Endothelial cell of umbilical vein (primary cell): ENCODE data around the gene LMNA. TPM values are rescaled to one million over a fixed set of nuclear protein-coding genes. Genes with fewer than 3 reads are reported as not detected.

Experiments used
- BruUV-seq: library from RNA; stranded (reverse); fragments of 400-500 nt; replicated peaks from 2 replicates; lab custom pipeline; 2021; lab: Mats Ljungman, UMichigan
- CTCF ChIA-PET: fragments of 300-600, 350-600 bp; sonication (Branson Sonifier 250); formaldehyde crosslinking; loops from one replicate; lab custom pipeline; 2021; ENCODE audit warnings: antibody characterized with exemption, inconsistent platforms; lab: Charles Lee
- POLR2A ChIA-PET: fragments of 300-600, 350-600 bp; sonication (Branson Sonifier 250); formaldehyde crosslinking; loops from one replicate; lab custom pipeline; 2021; ENCODE audit warnings: antibody characterized with exemption, inconsistent platforms; lab: Charles Lee
- DNase-seq: peaks from one replicate; pipeline ENCODE4 v3.0.0-alpha.2; 2011; ENCODE audit warnings: low read depth, low spot score
- FAIRE-seq: peaks from 2 replicates; lab custom pipeline; 2011; peaks lifted over from hg19 to GRCh38; lab: Jason Lieb, UNC
- H2AFZ ChIP-seq: 2 replicates; pipeline ENCODE4 v1.6.0; 2012; ENCODE audit warnings: low read depth, low read length, control low read depth, inconsistent platforms
- H3K27ac ChIP-seq: 2 replicates; pipeline ENCODE4 v1.5.1; 2011; ENCODE audit warnings: low read depth, mild to moderate bottlenecking, control low read depth, low read length, moderate library complexity; ENCODE audit not compliant: insufficient read depth
- H3K27me3 ChIP-seq, 2 experiments: 2 replicates each; pipeline versions ENCODE4 v1.6.0 to v1.6.1; 2011; ENCODE audit warnings: low read length in 2 of 2, mixed read lengths in 1 of 2; ENCODE audit not compliant: control insufficient read depth in 2 of 2, insufficient read depth in 2 of 2
- H3K36me3 ChIP-seq, 2 experiments: 2 replicates in 1 of 2; 3 replicates in 1 of 2; pipeline ENCODE4 v1.5.1; 2011; ENCODE audit warnings: low read length in 2 of 2, mild to moderate bottlenecking in 1 of 2, moderate library complexity in 1 of 2; ENCODE audit not compliant: control insufficient read depth in 2 of 2, insufficient read depth in 2 of 2; ENCODE audit errors: extremely low read depth in 1 of 2
- H3K4me1 ChIP-seq: 3 replicates; pipeline ENCODE4 v1.5.1; 2011; ENCODE audit warnings: mild to moderate bottlenecking, low read length; ENCODE audit not compliant: control insufficient read depth, insufficient read depth; ENCODE audit errors: extremely low read depth
- H3K4me2 ChIP-seq: 2 replicates; pipeline ENCODE4 v1.6.1; 2011; ENCODE audit warnings: low read length, control low read depth, mixed read lengths; ENCODE audit not compliant: insufficient read depth
- H3K4me3 ChIP-seq, 3 experiments: fragments of 200-600 bp in 1 of 3; sonication (generic), shearing (Covaris generic) in 1 of 3; replicated peaks in 1 of 3; 2 replicates each; pipeline ENCODE4 v1.5.1; 2011 to 2016; ENCODE audit warnings: control low read depth in 3 of 3, low read length in 3 of 3, mild to moderate bottlenecking in 2 of 3, inconsistent platforms in 1 of 3, low read depth in 1 of 3, moderate library complexity in 1 of 3; ENCODE audit not compliant: insufficient read depth in 1 of 3
- H3K79me2 ChIP-seq: 2 replicates; pipeline ENCODE4 v1.6.0; 2012; ENCODE audit warnings: low read length, inconsistent platforms; ENCODE audit not compliant: control insufficient read depth, insufficient read depth
- H3K9ac ChIP-seq: replicated peaks from 2 replicates; pipeline ENCODE3; 2011; ENCODE audit warnings: low read length, control low read depth; ENCODE audit not compliant: insufficient read depth; ENCODE audit errors: extremely low read depth
- H3K9me1 ChIP-seq: replicated peaks from 3 replicates; pipeline ENCODE4 v1.6.0; 2011; ENCODE audit warnings: mild to moderate bottlenecking, low read length; ENCODE audit not compliant: control insufficient read depth, insufficient read depth; ENCODE audit errors: extremely low read depth
- H3K9me3 ChIP-seq: replicated peaks from 2 replicates; pipeline ENCODE4 v1.5.1; 2012; ENCODE audit warnings: low read length, inconsistent platforms; ENCODE audit not compliant: control insufficient read depth, insufficient read depth
- H4K20me1 ChIP-seq: replicated peaks from 2 replicates; pipeline ENCODE3; 2011; ENCODE audit warnings: mild to moderate bottlenecking, low read length; ENCODE audit not compliant: control insufficient read depth, insufficient read depth; ENCODE audit errors: extremely low read depth
- EZH2 ChIP-seq: IDR thresholded peaks from 2 replicates; pipeline ENCODE4 v1.6.1; 2012; ENCODE audit warnings: borderline replicate concordance, low read depth, mild to moderate bottlenecking, moderate library complexity, low read length, inconsistent platforms; ENCODE audit not compliant: severe bottlenecking
- FOS ChIP-seq: IDR thresholded peaks from 2 replicates; pipeline ENCODE4 v1.6.1; 2011; ENCODE audit warnings: mild to moderate bottlenecking, low read length, moderate library complexity, borderline replicate concordance; ENCODE audit not compliant: insufficient read depth
- GATA2 ChIP-seq: IDR thresholded peaks from 2 replicates; pipeline ENCODE4 v1.7.0; 2011; ENCODE audit warnings: low read depth, mild to moderate bottlenecking, moderate library complexity, mixed read lengths, low read length; ENCODE audit not compliant: insufficient read length, insufficient read depth
- JUN ChIP-seq: IDR thresholded peaks from 2 replicates; pipeline ENCODE4 v1.6.1; 2011; ENCODE audit warnings: borderline replicate concordance, low read depth; ENCODE audit not compliant: insufficient read length, insufficient read depth
- MYC ChIP-seq: IDR thresholded peaks from one replicate; pipeline ENCODE4 v1.6.1; 2011; ENCODE audit warnings: mild to moderate bottlenecking, low read depth, low read length
- POLR2A ChIP-seq: IDR thresholded peaks from 2 replicates; pipeline ENCODE4 v1.6.1; 2012; ENCODE audit warnings: low read depth, mild to moderate bottlenecking, control low read depth, low read length
- POLR2AphosphoS5 ChIP-seq: IDR thresholded peaks from 2 replicates; pipeline ENCODE4 v1.6.1; 2012; ENCODE audit warnings: low read depth, mild to moderate bottlenecking, control low read depth, low read length, moderate library complexity; ENCODE audit not compliant: insufficient read depth
- dilution Hi-C: fragments of 300-500 bp; cut with MboI; formaldehyde crosslinking; loops from one replicate; pipeline ENCODE4 v1.15.0; 2019; ENCODE audit warnings: low sequenced_read_pairs; ENCODE audit not compliant: extremely low pct_ligation_motif_present
- intact Hi-C: fragments of 100-400 bp; cut with micrococcal nuclease; formaldehyde crosslinking; loops from one replicate; pipeline ENCODE4 v1.10.0; 2022
- polyA plus RNA-seq, 4 experiments: library from polyadenylated mRNA; depleted of rRNA in 3 of 4; stranded (reverse) in 3 of 4; unstranded in 1 of 4; fragments of >200 nt; gene quantifications; 2 replicates each; pipeline versions ENCODE4 v1.2.1 to v1.2.3, GENCODE V29; 2011 to 2012; ENCODE audit warnings: missing spikeins in 1 of 4
- total RNA-seq: library from RNA; stranded (reverse); gene quantifications from 2 replicates; pipeline ENCODE4 v1.2.3, GENCODE V29; 2021
- TF ChIP-seq, protein P1 (sequence below): IDR thresholded peaks from 2 replicates; pipeline ENCODE4 v1.6.1; 2011; ENCODE audit not compliant: insufficient read depth, insufficient read length
- TF ChIP-seq, protein P2 (sequence below), 2 donors: IDR thresholded peaks; 1 replicate in 1 of 2; 2 replicates in 1 of 2; pipeline ENCODE4 v1.5.1; 2011; ENCODE audit warnings: low read length in 2 of 2, mild to moderate bottlenecking in 2 of 2, moderate library complexity in 2 of 2, control low read depth in 1 of 2, inconsistent platforms in 1 of 2, low read depth in 1 of 2; ENCODE audit not compliant: insufficient read depth in 1 of 2; ENCODE audit errors: extremely low read depth in 1 of 2

LMNA gene
- total and polyA plus RNA-seq, 2 donors (not counting 3 experiments of a cell fraction or from before 2014, with no cell fraction given): 371 to 742 TPM

DNA sequence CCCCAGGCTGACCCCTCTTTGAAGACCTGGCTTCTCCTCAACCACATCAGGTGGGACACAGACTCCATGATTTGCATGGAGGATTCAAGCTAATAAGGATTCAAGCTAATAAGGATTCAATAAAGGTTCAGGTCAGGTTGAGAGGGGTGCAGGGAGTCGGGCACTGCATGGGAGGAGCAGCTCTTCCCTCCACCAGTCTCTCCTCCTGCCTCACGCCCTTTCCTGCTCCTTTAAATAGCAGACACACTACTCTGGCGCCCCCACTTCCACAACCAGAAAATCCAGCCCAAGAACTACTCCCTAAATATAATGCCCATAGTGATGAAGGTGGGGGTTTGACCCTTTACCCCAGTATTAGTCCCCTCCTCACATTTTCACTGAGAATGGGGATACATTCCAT, 39.3 kb upstream of the LMNA start:
- Histone ChIP-seq H3K4me2 (no peak overlapping the region), H3K4me1 (peaks cover 11% of the 10 kb centered on the region), H3K9me1 (no peaks in the 10 kb centered on the region), H3K27me3 (no peaks in the 10 kb centered on the region), H4K20me1 (no peaks in the 10 kb centered on the region), H3K79me2 (peaks cover 30% of the 10 kb centered on the region), H3K27ac (no peak overlapping the region), H2AFZ (no peak overlapping the region), H3K9ac (no peak overlapping the region), H3K9me3 (no peaks in the 10 kb centered on the region), H3K4me3 (no peak overlapping the region), H3K36me3 (peaks cover 8 to 37% of the 10 kb centered on the region in 2 experiments)
- FAIRE-seq (no peak), DNase-seq (no peak)
- dilution Hi-C loops (no loop called here), intact Hi-C loops (no loop called here)
- POLR2A ChIA-PET: no interaction called here
- no TSS peak for BruUV-seq
- TF ChIP-seq, protein P1, sequence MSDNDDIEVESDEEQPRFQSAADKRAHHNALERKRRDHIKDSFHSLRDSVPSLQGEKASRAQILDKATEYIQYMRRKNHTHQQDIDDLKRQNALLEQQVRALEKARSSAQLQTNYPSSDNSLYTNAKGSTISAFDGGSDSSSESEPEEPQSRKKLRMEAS: no peak
- TF ChIP-seq GATA2 (no peak), EZH2 (no peak), FOS (no peak), POLR2AphosphoS5 (no peak), JUN (no peak), POLR2A (no peak), MYC (no peak)
- TF ChIP-seq, protein P2, sequence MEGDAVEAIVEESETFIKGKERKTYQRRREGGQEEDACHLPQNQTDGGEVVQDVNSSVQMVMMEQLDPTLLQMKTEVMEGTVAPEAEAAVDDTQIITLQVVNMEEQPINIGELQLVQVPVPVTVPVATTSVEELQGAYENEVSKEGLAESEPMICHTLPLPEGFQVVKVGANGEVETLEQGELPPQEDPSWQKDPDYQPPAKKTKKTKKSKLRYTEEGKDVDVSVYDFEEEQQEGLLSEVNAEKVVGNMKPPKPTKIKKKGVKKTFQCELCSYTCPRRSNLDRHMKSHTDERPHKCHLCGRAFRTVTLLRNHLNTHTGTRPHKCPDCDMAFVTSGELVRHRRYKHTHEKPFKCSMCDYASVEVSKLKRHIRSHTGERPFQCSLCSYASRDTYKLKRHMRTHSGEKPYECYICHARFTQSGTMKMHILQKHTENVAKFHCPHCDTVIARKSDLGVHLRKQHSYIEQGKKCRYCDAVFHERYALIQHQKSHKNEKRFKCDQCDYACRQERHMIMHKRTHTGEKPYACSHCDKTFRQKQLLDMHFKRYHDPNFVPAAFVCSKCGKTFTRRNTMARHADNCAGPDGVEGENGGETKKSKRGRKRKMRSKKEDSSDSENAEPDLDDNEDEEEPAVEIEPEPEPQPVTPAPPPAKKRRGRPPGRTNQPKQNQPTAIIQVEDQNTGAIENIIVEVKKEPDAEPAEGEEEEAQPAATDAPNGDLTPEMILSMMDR (IDR thresholded peaks at IDR 0.05; ENCODE audit: extremely low read depth in 1 of 2, insufficient read depth in 1 of 2, low read depth in 1 of 2, low read length in 2 of 2): no peak
- CTCF ChIA-PET: interaction anchor here (0.6 to 1.9 kb wide), 2 partner anchors 9 to 356 kb away, joined by 3 to 10 read pairs; no protein-coding TSS in a partner anchor
